Activated B cell treated with CpG ODN at 0.5 μM for 24 hours (primary cell): ENCODE results near the gene KRTAP17-1. TPM values are rescaled to one million over a fixed set of nuclear protein-coding genes. Genes with fewer than 3 reads are reported as not detected.

ENCODE experiments used
- ATAC-seq: fragments of 200-7000 bp; cut with Tn5 transposase; one replicate; pipeline ENCODE4 v1.10.0; 2021; ENCODE audit warnings: low read depth, mild to moderate bottlenecking, moderate library complexity
- CTCF ChIA-PET: fragments of 350-600 bp; sonication (Branson Sonifier 250); formaldehyde crosslinking; loops from one replicate; lab custom pipeline; 2021; ENCODE audit warnings: antibody characterized with exemption; lab: Charles Lee
- POLR2A ChIA-PET: fragments of 350-600 bp; sonication (Branson Sonifier 250); formaldehyde crosslinking; loops from one replicate; lab custom pipeline; 2021; ENCODE audit warnings: antibody characterized with exemption; lab: Charles Lee
- DNase-seq: peaks from one replicate; pipeline ENCODE4 v3.0.0; 2022
- H3K27ac Mint-ChIP-seq: one replicate; pipeline ENCODE4 v1.8.0; 2020; ENCODE audit warnings: mixed read lengths
- H3K27me3 Mint-ChIP-seq: one replicate; pipeline ENCODE4 v1.8.0; 2021; ENCODE audit warnings: mixed read lengths
- H3K36me3 Mint-ChIP-seq: one replicate; pipeline ENCODE4 v1.8.0; 2021; ENCODE audit warnings: low read depth, mixed read lengths
- H3K4me1 Mint-ChIP-seq: one replicate; pipeline ENCODE4 v1.8.0; 2021; ENCODE audit warnings: mixed read lengths
- H3K4me3 Mint-ChIP-seq: one replicate; pipeline ENCODE4 v1.8.0; 2020; ENCODE audit warnings: mild to moderate bottlenecking, mixed read lengths
- H3K9me3 Mint-ChIP-seq: one replicate; pipeline ENCODE4 v1.8.0; 2020; ENCODE audit warnings: mixed read lengths
- CTCF ChIP-seq: fragments of 200-600 bp; IDR thresholded peaks from one replicate; pipeline ENCODE4 v1.8.0; 2022; ENCODE audit warnings: antibody characterized with exemption, mild to moderate bottlenecking
- intact Hi-C: fragments of 100-400 bp; cut with micrococcal nuclease; formaldehyde crosslinking; loops from one replicate; pipeline ENCODE4 v1.15.1; 2024
- total RNA-seq: library from RNA; stranded (reverse); gene quantifications from 2 replicates; pipeline ENCODE4 v1.2.3, GENCODE V29; 2022

Gene KRTAP17-1
- not detected in 2 replicates for total RNA-seq

- ATAC-seq: no peak
- H3K27ac Mint-ChIP-seq: no peak within 1 kb of the TSS
- no peak for DNase-seq
- H3K4me3 Mint-ChIP-seq: no peak within 1 kb of the TSS
- ChIA-PET POLR2A (no interaction called here), CTCF (no interaction called here)
- H3K27me3 Mint-ChIP-seq: peaks cover 19% of the 10 kb centered on the region
- no peaks in the 10 kb centered on the region for H3K36me3 Mint-ChIP-seq
- H3K4me1 Mint-ChIP-seq: peaks cover 4% of the 10 kb centered on the region
- TF ChIP-seq CTCF: no peak
- peaks cover 8% of the 10 kb centered on the region for H3K9me3 Mint-ChIP-seq
- intact Hi-C loops: no loop called here
Observed at GRCh38 chr17:41315204-41315794, at the start of gene KRTAP17-1. Gene KRTAP17-1, minus strand, starts transcription at chr17:41315710. Its CDS starts 60 bp downstream, at chr17:41315650.

GRCh38 chr17:41363881-41364280, 48.4 kb upstream of the KRTAP17-1 start:
- no peak overlapping the region for H3K4me3 Mint-ChIP-seq
- no peak overlapping the region for H3K27ac Mint-ChIP-seq
- CTCF ChIA-PET: no interaction called here
- no peak for TF ChIP-seq CTCF
- no peaks in the 10 kb centered on the region for H3K4me1 Mint-ChIP-seq
- ATAC-seq (no peak), DNase-seq (no peak)
- no peaks in the 10 kb centered on the region for H3K36me3 Mint-ChIP-seq
- POLR2A ChIA-PET: no interaction called here
- peaks cover 7% of the 10 kb centered on the region for H3K27me3 Mint-ChIP-seq
- H3K9me3 Mint-ChIP-seq: no peaks in the 10 kb centered on the region
- intact Hi-C loops: no loop called here

- no peak for TF ChIP-seq CTCF
- Mint-ChIP-seq H3K27ac (no peak overlapping the region), H3K27me3 (peaks cover 14% of the 10 kb centered on the region), H3K36me3 (no peaks in the 10 kb centered on the region), H3K4me3 (no peak overlapping the region), H3K4me1 (no peaks in the 10 kb centered on the region), H3K9me3 (peaks cover 2% of the 10 kb centered on the region)
- intact Hi-C loops: no loop called here
- ChIA-PET POLR2A (no interaction called here), CTCF (no interaction called here)
- DNase-seq (no peak), ATAC-seq (no peak)
Observed at GRCh38 chr17:41360296-41360995, 44.9 kb upstream of the KRTAP17-1 start.

GRCh38 chr17:41354536-41354935, 39.0 kb upstream of the KRTAP17-1 start:
- Mint-ChIP-seq H3K27me3 (peaks cover 22% of the 10 kb centered on the region), H3K4me1 (no peaks in the 10 kb centered on the region), H3K4me3 (no peak overlapping the region), H3K36me3 (no peaks in the 10 kb centered on the region), H3K9me3 (peaks cover 2% of the 10 kb centered on the region), H3K27ac (no peak overlapping the region)
- ChIA-PET POLR2A (no interaction called here), CTCF (no interaction called here)
- DNase-seq: no peak
- TF ChIP-seq CTCF: no peak
- intact Hi-C loops: no loop called here
- ATAC-seq: no peak

GRCh38 chr17:41352597-41353366, 37.3 kb upstream of the KRTAP17-1 start:
- intact Hi-C loops: no loop called here
- Mint-ChIP-seq H3K4me1 (no peaks in the 10 kb centered on the region), H3K27ac (no peak overlapping the region), H3K4me3 (no peak overlapping the region), H3K36me3 (no peaks in the 10 kb centered on the region), H3K9me3 (peaks cover 2% of the 10 kb centered on the region), H3K27me3 (peaks cover 20% of the 10 kb centered on the region)
- no peak for TF ChIP-seq CTCF
- ATAC-seq (no peak), DNase-seq (no peak)
- CTCF ChIA-PET: no interaction called here
- POLR2A ChIA-PET: no interaction called here
